Body of pancreas (tissue), 4 donors: ENCODE data around the gene LEMD2.

Experiments used
- POLR2A ChIP-seq, 3 donors: fragments of 450-650 bp; IDR thresholded peaks; one replicate each; pipeline ENCODE4 v1.6.1; 2016; ENCODE audit warnings: antibody characterized with exemption in 3 of 3, mild to moderate bottlenecking in 2 of 3
- TF ChIP-seq, protein P1 (sequence below), 7 experiments: fragments of 450-650 bp in 4 of 7; fragments of 200-600 bp in 3 of 7; sonication (generic) in 3 of 7; IDR thresholded peaks; one replicate each; pipeline ENCODE4 v1.5.1; 2016 to 2019; ENCODE audit warnings: antibody characterized with exemption in 7 of 7

DNA sequence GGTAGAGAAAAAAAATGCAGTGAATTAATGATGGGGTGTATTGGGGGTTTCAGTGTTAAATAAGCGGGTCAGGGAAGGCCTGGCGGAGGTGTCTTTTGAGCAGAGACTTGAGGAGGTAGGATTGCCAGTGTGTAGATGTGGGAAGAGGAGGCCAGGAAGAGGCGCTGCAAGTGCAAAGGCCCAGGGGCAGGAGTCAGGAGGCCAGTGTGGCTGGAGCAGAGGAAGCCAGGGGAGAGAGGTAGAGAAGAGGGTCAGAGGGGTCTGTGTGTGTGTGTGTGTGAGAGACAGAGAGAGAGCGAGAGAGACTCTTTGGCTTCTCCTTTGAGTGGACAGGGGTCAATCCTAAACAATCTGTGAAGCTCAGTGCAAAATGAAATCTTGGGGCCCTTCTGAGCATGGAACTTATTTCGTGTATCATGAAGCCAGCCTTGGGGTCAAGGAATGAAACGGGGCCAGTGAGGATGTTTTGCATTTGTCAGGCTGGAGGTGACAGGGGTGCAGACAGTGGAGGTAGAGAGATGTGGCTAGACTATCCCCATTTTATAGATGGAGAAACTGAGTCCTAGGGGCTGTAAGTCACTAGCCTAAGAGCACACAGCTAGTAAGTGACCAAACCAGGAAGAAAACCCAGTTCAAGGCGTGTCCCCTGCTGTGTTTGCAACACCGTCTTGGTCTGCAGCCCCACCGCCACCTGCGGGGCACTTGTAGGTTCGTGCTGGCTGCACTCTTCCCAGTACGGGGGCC is 32.5 kb downstream of the LEMD2 start:
- TF ChIP-seq, protein P1, sequence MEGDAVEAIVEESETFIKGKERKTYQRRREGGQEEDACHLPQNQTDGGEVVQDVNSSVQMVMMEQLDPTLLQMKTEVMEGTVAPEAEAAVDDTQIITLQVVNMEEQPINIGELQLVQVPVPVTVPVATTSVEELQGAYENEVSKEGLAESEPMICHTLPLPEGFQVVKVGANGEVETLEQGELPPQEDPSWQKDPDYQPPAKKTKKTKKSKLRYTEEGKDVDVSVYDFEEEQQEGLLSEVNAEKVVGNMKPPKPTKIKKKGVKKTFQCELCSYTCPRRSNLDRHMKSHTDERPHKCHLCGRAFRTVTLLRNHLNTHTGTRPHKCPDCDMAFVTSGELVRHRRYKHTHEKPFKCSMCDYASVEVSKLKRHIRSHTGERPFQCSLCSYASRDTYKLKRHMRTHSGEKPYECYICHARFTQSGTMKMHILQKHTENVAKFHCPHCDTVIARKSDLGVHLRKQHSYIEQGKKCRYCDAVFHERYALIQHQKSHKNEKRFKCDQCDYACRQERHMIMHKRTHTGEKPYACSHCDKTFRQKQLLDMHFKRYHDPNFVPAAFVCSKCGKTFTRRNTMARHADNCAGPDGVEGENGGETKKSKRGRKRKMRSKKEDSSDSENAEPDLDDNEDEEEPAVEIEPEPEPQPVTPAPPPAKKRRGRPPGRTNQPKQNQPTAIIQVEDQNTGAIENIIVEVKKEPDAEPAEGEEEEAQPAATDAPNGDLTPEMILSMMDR (IDR thresholded peaks at IDR 0.05) = no peak
- TF ChIP-seq POLR2A (IDR thresholded peaks at IDR 0.05) = no peak
